Mucosa of gallbladder (tissue), 1 donor: ENCODE results near the gene TAF11L13. TPM values are rescaled to one million over a fixed set of nuclear protein-coding genes. Genes with fewer than 3 reads are reported as not detected.
"Not testable (repeated sequence)": the region's sequence is repeated elsewhere in the genome, so short reads cannot be mapped to it uniquely, and the experiment has no call there.

ENCODE experiments used
- DNase-seq: peaks from one replicate; pipeline ENCODE4 v3.0.0-alpha.2; 2020; ENCODE audit warnings: low spot score
- total RNA-seq: library from RNA; stranded (reverse); gene quantifications from one replicate; pipeline ENCODE4 v1.2.1, GENCODE V29; 2021
- donor health status: DM: no; HTN: no; CAD: no.

Gene TAF11L13
- total RNA-seq, result not detected

DNA sequence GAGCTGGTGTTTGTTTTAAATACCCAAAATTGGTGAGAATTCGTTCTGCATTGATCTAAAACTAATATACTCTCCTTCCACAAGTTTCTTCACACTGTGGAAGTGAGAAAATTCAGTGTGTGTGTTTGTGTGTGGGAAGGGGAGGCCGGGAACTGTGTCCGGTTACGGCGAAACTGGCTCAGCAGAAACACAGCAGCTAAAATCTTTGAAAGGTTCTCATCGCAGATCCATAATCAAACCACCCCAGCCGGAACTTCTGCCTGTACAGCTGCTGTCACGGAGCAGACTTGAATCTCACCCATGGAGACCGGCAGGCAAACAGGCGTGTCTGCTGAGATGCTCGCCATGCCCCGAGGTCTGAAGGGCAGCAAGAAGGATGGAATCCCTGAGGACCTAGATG is at the start of gene TAF11L13:
Gene TAF11L13, plus strand, starts transcription at position 301 of the 400 bp plus-strand sequence.
- not testable (repeated sequence) for DNase-seq

DNA sequence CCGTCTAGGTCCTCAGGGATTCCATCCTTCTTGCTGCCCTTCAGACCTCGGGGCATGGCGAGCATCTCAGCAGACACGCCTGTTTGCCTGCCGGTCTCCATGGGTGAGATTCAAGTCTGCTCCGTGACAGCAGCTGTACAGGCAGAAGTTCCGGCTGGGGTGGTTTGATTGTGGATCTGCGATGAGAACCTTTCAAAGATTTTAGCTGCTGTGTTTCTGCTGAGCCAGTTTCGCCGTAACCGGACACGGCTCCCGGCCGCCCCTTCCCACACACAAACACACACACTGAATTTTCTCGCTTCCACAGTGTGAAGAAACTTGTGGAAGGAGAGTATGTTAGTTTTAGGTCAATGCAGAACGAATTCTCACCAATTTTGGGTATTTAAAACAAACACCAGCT is 46.2 kb upstream of the TAF11L13 start, which contains the start of gene TAF11L7:
Gene TAF11L7, minus strand, starts transcription at position 101 of the 400 bp plus-strand sequence.
- DNase-seq, result not testable (repeated sequence)

DNA sequence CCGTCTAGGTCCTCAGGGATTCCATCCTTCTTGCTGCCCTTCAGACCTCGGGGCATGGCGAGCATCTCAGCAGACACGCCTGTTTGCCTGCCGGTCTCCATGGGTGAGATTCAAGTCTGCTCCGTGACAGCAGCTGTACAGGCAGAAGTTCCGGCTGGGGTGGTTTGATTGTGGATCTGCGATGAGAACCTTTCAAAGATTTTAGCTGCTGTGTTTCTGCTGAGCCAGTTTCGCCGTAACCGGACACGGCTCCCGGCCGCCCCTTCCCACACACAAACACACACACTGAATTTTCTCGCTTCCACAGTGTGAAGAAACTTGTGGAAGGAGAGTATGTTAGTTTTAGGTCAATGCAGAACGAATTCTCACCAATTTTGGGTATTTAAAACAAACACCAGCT is 41.0 kb upstream of the TAF11L13 start, which contains the start of gene TAF11L8:
Gene TAF11L8, minus strand, starts transcription at position 101 of the 400 bp plus-strand sequence.
- not testable (repeated sequence) for DNase-seq

DNA sequence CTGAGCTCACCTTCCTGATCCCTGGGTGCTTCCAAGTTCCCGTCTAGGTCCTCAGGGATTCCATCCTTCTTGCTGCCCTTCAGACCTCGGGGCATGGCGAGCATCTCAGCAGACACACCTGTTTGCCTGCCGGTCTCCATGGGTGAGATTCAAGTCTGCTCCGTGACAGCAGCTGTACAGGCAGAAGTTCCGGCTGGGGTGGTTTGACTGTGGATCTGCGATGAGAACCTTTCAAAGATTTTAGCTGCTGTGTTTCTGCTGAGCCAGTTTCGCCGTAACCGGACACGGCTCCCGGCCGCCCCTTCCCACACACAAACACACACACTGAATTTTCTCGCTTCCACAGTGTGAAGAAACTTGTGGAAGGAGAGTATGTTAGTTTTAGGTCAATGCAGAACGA is 37.6 kb upstream of the TAF11L13 start, which contains the start of gene TAF11L9:
Gene TAF11L9, minus strand, starts transcription at position 140 of the 400 bp plus-strand sequence.
- not testable (repeated sequence) for DNase-seq

DNA sequence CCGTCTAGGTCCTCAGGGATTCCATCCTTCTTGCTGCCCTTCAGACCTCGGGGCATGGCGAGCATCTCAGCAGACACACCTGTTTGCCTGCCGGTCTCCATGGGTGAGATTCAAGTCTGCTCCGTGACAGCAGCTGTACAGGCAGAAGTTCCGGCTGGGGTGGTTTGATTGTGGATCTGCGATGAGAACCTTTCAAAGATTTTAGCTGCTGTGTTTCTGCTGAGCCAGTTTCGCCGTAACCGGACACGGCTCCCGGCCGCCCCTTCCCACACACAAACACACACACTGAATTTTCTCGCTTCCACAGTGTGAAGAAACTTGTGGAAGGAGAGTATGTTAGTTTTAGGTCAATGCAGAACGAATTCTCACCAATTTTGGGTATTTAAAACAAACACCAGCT is 34.2 kb upstream of the TAF11L13 start, which contains the start of gene TAF11L10:
Gene TAF11L10, minus strand, starts transcription at position 101 of the 400 bp plus-strand sequence.
- not testable (repeated sequence) for DNase-seq

DNA sequence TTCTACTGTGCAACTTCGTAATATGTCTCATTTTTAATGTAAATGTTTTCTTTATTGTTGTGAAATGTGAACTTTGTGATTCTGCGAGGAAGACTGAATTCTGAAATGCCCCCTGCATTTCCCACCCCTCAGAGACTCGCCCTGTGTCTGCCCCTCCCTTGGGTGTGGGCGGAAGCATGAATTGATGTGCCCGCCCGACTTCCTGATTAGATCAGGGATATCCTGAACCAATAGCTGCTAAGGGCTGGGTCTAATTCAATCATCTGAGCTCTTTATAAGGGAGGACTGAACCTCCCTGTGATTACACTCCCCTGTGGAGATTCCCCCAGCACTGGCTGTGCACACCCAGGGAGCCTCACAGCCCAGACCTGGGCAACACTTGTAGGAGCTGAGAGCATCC is 28.0 kb upstream of the TAF11L13 start, which contains the start of gene TAF11L11:
Gene TAF11L11, plus strand, starts transcription at position 304 of the 400 bp plus-strand sequence.
- not testable (repeated sequence) for DNase-seq

DNA sequence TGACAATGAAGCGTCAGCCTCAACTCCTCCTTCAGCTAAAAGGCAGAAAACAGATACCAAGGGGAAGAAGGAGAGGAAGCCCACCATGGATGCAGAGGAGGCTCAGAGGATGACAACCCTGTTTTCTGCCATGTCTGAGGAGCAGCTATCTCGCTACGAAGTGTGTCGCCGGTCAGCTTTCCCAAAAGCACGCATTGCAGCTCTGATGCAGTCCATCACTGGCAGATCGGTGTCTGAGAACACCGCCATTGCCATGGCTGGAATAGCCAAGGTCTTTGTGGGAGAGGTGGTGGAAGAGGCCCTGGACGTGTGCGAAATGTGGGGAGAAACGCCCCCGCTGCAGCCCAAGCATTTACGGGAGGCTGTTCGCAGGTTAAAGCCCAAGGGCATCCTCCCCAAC is 26.9 kb upstream of the TAF11L13 start:
- DNase-seq, result no peak

DNA sequence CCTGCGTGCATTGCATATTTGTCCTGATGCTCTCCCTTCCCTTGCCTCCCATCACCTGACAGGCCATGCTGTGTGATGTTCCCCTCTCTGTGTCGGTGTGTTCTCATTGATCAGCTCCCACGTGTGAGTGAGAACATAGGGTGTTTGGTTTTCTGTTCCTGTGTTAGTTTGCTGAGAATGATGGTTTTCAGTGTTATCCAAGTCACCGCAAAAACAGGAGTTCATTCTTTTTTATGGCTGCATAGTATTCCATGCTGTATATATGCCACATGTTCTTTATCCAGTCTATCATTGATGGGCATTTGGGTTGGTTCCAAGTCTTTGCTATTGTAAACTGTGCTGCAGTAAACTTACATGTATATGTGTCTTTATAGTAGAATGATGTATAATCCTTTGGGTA is 24.4 kb upstream of the TAF11L13 start:
- DNase-seq, result not testable (repeated sequence)

DNA sequence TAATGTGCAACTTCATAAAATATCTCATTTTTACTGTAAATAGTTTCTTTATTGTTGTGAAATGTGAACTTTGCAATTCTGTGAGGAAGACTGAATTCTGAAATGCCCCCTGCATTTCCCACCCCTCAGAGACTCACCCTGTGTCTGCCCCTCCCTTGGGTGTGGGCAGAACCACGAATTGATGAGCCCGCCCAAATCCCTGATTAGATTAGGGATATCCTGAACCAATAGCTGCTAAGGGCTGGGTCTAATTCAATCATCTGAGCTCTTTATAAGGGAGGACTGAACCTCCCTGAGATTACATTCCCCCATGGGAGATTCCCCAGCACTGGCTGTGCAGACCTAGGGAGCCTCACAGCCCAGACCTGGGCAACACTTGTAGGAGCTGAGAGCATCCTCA is 21.8 kb upstream of the TAF11L13 start, which contains the start of gene TAF11L12:
Gene TAF11L12, plus strand, starts transcription at position 301 of the 400 bp plus-strand sequence.
- not testable (repeated sequence) for DNase-seq

DNA sequence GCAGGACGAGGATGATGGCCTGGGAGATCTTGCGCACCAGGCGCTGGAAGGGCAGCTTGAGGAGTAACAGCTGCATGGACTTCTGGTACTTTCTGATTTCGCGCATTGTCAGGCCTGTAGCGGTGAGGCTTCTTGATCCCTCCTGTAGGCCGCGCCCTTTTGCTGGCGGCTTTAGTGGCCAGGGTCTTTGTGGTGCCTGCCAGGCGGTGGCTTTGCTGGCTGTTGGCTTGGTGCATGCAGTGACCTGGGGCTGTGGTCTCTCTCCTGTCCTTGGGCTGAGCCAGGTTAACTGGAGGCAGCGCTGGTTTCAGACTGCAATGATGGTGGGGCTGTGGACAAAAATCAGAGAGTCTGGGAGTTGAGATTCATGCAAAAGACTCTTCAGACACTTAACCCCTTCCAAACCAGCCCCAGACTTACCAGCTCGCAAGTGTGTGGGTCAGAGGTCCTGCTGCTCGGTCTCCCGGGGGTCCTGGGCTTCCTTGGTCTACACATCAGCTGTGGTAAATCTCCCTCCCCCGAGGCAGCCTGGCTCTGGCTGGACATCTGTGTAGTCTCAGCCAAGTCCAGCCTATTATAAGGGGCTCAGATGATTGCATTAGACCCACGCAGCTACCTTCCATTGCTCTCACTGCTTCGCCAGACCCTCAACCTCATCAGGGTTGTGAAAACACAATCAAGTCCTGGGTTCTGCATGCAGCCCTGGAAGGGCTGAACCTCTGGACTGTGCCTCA is 16.8 kb upstream of the TAF11L13 start:
- no peak for DNase-seq

DNA sequence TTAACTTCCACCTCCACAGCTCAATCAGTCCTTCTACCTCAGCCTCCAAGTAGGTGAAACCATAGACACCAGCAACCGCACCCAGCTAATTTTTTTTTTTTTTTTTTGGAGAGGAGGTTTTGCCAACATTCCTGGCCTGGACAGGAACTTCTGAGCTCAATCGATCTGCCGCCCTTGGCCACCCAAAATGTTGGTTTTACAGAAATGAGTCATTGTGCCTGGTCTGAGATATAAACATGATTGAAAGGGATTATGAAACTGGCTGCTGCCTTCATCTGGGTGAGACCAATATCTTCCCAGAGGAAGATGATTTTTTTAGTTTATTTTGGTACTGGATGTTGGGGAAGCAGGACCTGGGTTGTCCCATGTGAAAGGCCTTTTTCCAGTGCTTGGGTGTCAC is 12.5 kb upstream of the TAF11L13 start:
- DNase-seq, result no peak

DNA sequence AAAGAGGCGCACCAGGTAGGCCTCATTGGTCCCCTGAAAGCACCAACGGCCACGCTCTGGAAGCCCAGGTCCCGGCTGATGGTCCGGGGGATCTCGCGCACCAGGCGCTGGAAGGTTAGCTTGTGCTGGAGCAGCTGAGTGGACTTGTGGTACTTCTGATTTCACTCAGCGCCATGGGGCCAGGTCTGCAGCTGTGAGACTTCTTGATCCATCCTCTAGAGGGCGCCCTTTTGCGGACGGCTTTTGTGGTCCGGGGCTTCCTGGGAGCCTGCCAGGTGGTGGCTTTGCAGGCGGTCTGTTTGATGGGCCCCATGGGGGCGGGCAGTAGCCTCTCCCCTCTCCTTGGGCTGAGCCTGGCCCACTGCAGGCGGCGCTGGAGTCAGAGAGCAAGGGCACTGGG is 11.3 kb upstream of the TAF11L13 start:
- no peak for DNase-seq

DNA sequence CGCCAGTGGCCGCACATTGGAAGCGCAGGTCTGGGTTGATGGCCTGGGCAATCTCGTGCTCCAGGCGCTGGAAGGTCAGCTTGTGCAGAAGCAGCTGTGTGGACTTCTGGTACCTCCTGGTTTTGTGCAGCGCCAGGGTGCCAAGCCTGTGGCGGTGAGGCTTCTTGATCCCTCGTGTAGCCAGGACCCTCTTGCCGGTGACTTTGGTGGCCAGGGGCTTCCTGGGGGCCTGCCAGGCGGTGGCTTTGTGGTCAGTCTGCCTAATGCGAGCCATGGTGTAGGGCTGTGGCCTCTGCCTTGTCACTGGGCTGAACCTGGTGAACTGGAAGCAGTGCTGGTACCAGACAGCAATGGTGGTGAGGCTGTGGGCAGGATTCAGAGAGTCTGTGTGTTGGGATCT is 6.2 kb upstream of the TAF11L13 start:
- DNase-seq, result no peak

DNA sequence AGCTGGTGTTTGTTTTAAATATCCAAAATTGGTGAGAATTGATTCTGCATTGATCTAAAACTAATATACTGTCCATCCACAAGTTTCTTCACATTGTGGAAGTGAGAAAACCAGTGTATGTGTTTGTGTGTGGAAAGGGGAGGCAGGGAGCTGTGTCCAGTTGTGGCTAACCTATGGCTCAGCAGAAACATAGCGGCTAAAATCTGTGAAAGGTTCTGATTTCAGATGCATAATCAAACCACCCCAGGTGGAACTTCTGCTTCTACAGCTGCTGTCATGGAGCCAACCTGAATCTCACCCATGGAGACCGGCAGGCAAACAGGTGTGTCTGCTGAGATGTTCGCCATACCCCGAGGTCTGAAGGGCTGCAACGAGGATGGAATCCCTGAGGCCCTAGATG is 2.3 kb downstream of the TAF11L13 start, which contains the start of gene TAF11L14:
Gene TAF11L14, plus strand, starts transcription at position 301 of the 400 bp plus-strand sequence.
- no peak for DNase-seq

DNA sequence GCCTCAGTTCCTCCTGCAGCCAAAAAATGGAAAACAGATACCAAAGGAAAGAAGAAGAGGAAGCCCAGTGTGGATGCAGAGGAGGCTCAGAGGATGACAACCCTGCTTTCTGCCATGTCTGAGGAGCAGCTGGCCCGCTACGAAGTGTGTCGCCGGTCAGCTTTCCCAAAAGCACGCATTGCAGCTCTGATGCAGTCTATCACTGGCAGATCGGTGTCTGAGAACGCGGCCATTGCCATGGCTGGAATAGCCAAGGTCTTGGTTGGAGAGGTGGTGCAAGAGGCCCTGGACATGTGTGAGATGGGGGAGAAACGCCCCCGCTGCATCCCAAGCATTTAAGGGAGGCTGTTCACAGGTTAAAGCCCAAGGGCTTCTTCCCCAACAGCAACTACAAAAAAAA is 17.3 kb downstream of the TAF11L13 start:
- not testable (repeated sequence) for DNase-seq

DNA sequence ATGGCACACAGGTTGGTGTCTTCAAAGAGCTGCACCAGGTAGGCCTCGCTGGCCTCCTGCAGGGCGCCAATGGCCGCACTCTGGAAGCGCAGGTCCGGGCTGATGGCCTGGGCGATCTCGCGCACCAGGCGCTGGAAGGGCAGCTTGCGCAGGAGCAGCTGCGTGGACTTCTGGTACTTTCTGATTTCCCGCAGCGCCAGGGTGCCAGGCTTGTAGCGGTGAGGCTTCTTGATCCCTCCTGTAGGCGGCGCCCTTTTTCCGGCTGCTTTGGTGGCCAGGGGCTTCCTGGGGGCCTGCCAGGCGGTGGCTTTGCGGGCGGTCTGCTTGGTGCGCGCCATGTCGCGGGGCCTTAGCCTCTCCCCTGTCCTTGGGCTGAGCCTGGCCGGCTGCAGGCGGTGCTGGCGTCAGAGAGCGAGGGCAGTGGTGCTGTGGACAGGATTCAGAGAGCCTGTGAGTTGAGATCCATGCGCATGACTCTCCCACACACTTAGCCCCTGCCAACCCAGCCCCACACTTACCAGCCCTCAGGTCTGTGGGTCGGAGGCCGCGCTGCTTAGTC is 23.4 kb downstream of the TAF11L13 start:
- DNase-seq, result not testable (repeated sequence)

DNA sequence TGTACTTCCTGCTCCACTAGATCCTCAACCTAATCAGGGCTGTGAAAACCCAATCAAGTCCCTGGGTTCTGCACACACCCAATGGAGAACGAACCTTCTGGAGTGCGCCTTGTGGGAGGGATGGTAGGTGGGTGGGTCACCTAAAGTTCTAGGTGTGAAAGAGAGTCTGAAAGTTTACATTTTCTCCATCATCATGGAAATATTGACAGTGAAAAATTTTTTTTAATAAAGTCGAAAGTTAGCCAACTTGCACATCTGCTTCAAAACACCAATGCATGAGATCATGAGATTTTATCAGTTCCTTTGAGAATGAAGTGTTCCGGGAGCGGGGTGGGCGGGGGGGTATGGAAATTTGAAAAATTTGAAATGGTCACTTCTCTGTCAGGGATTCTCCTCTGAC is 24.0 kb downstream of the TAF11L13 start:
- DNase-seq, result no peak

DNA sequence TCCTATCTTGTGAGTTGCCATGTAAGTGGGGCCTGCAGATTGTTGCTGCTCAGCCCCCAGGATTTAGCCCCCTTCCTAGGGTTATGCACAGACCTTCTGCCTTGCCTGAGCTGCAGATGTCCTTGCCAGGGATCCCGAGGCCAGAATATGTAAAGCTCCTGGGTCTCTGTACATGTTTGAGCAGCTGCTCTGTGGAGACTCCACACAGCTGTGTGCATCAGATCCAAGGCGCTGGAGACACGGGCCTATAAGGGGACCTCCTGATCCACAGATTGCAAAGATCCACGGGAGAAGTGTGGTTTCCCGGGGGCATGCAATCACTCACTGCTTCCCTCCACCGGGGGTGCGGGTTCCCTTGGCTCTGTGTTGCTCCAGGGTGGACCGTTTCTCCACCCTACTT is 31.3 kb downstream of the TAF11L13 start:
- no peak for DNase-seq

DNA sequence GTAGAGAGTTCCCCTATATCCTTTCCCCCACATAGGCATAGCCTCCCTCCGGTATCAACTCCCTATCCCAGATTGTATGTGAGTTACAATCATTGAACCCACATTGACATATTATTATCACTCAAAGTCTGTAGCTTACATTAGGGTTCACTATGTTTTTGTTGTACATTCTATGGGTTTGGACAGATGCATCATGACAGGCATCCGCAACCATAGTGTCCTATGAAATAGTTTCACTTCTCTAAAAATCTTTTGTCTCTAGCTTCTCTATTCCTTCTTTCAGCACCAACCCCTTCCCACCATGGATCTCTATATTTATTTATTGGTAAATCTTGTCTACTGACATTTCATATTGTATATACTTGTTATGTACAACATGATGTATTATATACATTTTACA is 33.9 kb downstream of the TAF11L13 start:
- no peak for DNase-seq

DNA sequence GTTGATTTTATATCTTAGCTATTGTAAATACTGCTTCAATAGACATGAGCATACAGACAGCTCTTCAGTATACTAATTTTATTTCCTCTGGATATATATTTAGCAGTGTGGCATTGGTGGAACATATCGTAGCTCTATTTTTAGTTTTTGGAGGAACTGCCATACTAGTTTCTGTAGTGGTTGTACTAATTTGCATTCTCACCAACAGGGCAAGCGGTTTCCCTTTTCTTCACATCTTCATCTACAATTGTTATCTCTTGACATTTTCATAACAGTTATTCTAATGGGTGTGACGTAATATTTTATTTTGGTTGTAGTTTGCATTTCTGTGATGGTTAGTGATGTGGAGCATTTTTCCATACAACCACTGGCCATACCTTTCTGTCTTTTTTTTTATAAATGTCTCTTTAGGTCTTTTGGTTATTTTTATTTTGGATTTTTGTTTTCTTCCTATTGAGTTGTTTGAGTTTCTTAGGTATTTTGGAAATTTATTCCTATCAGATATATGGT is 34.9 kb downstream of the TAF11L13 start:
- no peak for DNase-seq

DNA sequence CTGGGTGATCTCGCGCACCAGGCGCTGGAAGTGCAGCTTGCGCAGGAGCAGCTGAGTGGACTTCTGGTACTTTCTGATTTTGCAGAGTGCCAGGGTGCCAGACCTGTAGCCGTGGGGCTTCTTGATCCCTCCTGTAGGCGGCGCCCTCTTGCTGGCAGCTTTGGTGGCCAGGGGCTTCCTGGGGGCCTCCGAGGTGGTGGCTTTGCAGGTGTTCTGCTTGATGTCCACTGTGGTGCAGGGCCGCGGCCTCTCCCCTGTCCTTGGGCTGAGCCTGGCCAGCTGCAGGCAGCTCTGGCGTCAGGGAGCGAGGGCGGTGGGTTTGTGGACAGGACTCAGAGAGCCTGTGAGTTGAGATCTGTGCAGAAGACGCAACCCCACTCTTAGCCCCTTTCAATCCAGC is 38.5 kb downstream of the TAF11L13 start:
- no peak for DNase-seq

DNA sequence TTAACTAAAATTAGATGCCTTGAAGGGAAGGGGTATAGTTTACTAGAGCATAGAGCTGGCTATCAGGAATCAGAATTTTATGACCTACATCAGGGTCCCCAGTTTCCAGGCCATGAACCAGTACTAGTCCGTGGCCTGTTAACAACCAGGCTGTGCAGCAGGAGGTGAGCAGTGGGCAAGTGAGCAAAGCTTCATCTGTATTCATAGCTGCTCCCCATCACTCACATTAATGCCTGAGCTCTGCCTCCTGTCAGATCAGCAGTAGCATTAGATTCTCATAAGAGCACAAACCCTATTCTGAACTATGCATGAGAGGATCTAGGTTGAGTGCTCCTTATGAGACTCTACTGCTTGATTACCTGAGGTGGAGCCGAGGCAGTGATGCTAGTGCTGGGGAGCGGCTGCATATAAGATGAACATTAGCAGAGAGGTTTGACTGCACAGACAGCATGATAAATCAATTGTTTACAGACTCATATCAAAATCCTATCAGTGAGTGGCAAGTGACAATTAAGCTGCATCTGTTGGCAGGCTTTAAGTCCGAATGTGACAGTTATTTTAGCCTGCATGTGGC is 47.0 kb downstream of the TAF11L13 start:
- DNase-seq, result no peak
